Measurements from ENCODE around the gene INPP1.

INPP1 gene

DNA sequence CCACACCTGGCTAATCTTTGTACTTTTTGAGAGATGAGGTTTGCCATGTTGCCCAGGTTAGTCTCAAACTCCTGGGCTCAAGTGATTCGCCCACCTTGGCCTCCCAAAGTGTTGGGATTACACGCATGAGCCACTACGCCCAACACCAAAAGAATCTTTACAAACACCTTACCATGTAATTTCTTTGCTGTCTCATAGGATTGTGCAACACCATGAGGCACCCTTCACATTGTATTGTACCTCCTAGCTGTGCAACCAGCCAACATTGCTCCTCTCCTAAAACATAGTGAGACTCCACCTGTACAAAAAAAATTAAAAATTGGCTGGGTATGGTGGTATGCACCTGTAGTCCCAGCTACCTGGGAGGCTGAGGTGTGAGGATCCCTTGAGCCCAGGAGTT lies 61.7 kb downstream of the INPP1 start:
- TF ChIP-seq TAF1 (IDR thresholded peaks at IDR 0.05; ENCODE audit: borderline replicate concordance, low read depth, low read length) (no peak), POLR2AphosphoS5 (IDR thresholded peaks at IDR 0.05; ENCODE audit: low read depth, low read length) (no peak), POLR2A (IDR thresholded peaks at IDR 0.05; ENCODE audit: low read depth, low read length) (no peak)
- FAIRE-seq (no peak), DNase-seq (ENCODE audit: insufficient read length) (no peak)

DNA sequence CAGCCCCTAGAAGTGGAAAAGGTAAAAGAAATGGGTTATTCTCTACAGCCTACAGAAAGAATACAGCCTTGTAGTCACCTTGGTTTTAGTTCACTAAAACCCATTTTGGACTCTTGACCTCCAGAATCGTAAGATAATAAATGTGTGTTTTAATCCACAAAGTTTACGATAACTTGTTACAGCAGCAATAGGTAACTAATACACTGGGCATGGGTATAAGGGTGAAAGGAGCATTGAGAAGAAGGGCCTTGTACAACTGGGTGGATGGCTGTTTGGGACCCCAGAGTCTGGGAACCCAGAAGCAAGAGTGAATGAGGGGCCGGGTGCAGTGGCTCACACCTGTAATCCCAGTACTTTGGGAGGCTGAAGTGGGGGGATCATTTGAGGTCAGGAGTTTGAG lies 62.6 kb downstream of the INPP1 start:
- FAIRE-seq (no peak), DNase-seq (ENCODE audit: insufficient read length) (no peak)
- TF ChIP-seq TAF1 (IDR thresholded peaks at IDR 0.05; ENCODE audit: borderline replicate concordance, low read depth, low read length) (no peak), POLR2AphosphoS5 (IDR thresholded peaks at IDR 0.05; ENCODE audit: low read depth, low read length) (no peak), POLR2A (IDR thresholded peaks at IDR 0.05; ENCODE audit: low read depth, low read length) (no peak)

DNA sequence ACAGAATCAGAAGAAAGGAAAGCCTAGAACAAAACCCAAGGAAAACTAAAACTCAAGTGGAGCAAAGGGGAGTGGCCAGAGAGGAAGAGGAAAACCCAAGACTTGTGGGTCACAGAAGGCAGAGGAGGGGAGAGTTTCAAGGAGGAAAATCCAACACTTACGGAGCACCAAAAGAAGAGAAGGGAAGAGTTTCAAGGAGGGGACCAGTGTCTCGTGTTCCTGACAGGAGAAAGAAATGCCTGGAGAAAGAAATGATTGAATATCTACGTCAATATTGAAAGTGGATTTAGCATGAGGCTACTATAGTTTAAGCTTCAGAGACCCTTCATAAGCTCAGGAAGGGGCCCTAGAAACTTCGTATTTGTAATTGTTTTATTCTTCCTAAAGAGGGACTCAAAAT lies 63.4 kb downstream of the INPP1 start:
- DNase-seq (ENCODE audit: insufficient read length) (no peak), FAIRE-seq (no peak)
- no peak for TF ChIP-seq POLR2AphosphoS5 (IDR thresholded peaks at IDR 0.05; ENCODE audit: low read depth, low read length)
- TF ChIP-seq TAF1 (IDR thresholded peaks at IDR 0.05; ENCODE audit: borderline replicate concordance, low read depth, low read length): no peak
- TF ChIP-seq POLR2A (IDR thresholded peaks at IDR 0.05; ENCODE audit: low read depth, low read length): no peak

GRCh38 chr2:190407246-190407661 lies 63.9 kb downstream of the INPP1 start:
- no peak for DNase-seq (ENCODE audit: insufficient read length)
- no peak for TF ChIP-seq POLR2A (IDR thresholded peaks at IDR 0.05; ENCODE audit: low read depth, low read length)
- no peak for TF ChIP-seq TAF1 (IDR thresholded peaks at IDR 0.05; ENCODE audit: borderline replicate concordance, low read depth, low read length)
- TF ChIP-seq POLR2AphosphoS5 (IDR thresholded peaks at IDR 0.05; ENCODE audit: low read depth, low read length): no peak
- no peak for FAIRE-seq

GRCh38 chr2:190407662-190408537 lies 64.5 kb downstream of the INPP1 start, which contains the start of gene MFSD6:
MFSD6 (plus strand) TSS chr2:190408355; CDS start chr2:190436030, 27,675 bp downstream.
- FAIRE-seq (peak; percentile 85), DNase-seq (ENCODE audit: insufficient read length) (peak; percentile 57)
- TF ChIP-seq POLR2A (IDR thresholded peaks at IDR 0.05; ENCODE audit: low read depth, low read length) (peak; percentile 54; the same call in 1 of the 2 replicates), POLR2AphosphoS5 (IDR thresholded peaks at IDR 0.05; ENCODE audit: low read depth, low read length) (no peak; the same call in 1 of the 2 replicates)

DNA sequence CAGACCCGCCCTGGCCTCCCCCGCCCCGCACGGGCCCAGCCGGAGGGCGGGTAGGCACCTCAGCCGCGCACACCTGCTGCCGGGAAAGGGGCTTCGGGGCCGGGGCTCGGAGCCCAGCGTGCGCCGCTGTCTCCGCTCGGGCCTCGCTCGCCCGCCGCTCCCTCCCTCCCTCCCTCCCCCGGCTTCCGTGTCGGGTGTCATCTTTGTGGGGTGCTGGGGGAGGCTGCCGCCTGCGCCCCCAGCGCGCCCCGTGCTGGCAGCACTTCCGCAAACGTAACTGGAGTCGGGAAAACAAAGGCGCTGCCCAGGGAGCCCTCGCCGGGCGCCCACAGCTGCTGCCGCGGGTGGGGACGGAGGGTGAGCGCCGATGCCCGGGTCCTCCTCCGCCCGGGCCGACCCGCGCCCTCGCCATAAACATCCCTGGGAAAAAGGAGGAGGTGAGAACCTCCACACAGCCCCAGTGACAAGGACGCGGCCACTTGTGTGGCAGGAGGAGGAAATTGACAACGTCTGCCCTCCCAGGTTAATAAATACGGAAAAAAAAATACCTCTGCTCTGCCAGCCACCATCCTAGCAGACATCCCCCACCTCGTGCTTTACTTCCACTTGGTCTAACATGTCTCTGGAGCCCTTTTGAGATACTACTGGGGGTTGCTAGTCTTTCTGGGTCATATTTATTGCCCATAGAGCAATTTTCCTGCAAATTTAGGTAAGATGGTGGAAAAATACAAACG lies 65.3 kb downstream of the INPP1 start:
- TF ChIP-seq TAF1 (IDR thresholded peaks at IDR 0.05; ENCODE audit: borderline replicate concordance, low read depth, low read length) (0 out of 2 replicates have a peak, but pooled peaks have one; percentile 6), POLR2AphosphoS5 (IDR thresholded peaks at IDR 0.05; ENCODE audit: low read depth, low read length) (no peak), POLR2A (IDR thresholded peaks at IDR 0.05; ENCODE audit: low read depth, low read length) (peak; percentile 19; the same call in 1 of the 2 replicates)
- FAIRE-seq: peak; percentile 81

DNA sequence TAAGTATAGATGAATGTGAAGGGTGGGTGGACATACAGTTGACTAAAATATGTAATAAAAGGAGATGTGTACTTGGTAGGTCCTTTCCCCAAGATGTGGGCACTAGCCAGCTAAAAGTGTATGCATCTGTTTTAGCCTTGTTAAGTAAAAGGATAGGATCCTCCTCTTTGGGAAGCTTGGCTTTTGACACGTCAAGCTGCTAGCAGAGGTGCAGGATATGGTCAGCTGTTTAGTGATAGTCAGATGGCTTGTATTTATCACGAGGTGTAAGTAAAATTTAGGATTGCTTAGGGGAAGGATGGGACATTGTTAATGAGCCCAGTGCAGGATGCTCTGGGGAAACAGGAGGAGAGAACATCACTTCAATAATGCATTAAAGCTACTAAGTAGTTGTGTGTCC lies 66.2 kb downstream of the INPP1 start:
- peak; percentile 48 for FAIRE-seq
- no peak for TF ChIP-seq POLR2AphosphoS5 (IDR thresholded peaks at IDR 0.05; ENCODE audit: low read depth, low read length)
- TF ChIP-seq POLR2A (IDR thresholded peaks at IDR 0.05; ENCODE audit: low read depth, low read length): no peak
- TF ChIP-seq TAF1 (IDR thresholded peaks at IDR 0.05; ENCODE audit: borderline replicate concordance, low read depth, low read length): no peak
- no peak for DNase-seq (ENCODE audit: insufficient read length)

More for the DNA sequence above, 65.3 kb downstream of the INPP1 start:
- peak; percentile 61 for DNase-seq (ENCODE audit: insufficient read length)

DNA sequence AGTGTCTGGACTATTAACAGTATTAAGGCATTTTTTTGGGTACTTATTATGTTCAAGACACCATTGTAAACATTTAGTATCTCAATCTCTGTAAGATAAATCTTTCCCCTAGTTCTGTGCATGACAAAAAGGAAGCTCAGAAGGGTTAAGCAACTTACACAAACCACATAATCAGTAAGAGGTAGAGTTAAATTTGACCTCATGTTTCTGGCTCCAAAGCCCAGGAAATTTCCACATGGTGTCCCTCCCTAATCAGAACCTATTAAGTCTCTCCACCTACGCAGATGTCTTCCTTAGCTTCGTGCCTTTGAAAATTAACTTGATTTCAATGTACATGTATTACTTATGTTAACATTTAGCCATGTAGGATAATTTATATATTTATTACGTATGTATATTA lies 66.8 kb downstream of the INPP1 start:
- TF ChIP-seq POLR2AphosphoS5 (IDR thresholded peaks at IDR 0.05; ENCODE audit: low read depth, low read length): no peak

GRCh38 chr2:190412966-190413365 lies 69.6 kb downstream of the INPP1 start:
- DNase-seq (ENCODE audit: insufficient read length) (no peak), FAIRE-seq (peak; percentile 46)
- TF ChIP-seq POLR2AphosphoS5 (IDR thresholded peaks at IDR 0.05; ENCODE audit: low read depth, low read length) (no peak), TAF1 (IDR thresholded peaks at IDR 0.05; ENCODE audit: borderline replicate concordance, low read depth, low read length) (no peak), POLR2A (IDR thresholded peaks at IDR 0.05; ENCODE audit: low read depth, low read length) (no peak)

More for the DNA sequence above, 66.8 kb downstream of the INPP1 start:
- FAIRE-seq (no peak), DNase-seq (ENCODE audit: insufficient read length) (no peak)

- peak; percentile 57 for FAIRE-seq
- no peak for TF ChIP-seq POLR2A (IDR thresholded peaks at IDR 0.05; ENCODE audit: low read depth, low read length)
- TF ChIP-seq TAF1 (IDR thresholded peaks at IDR 0.05; ENCODE audit: borderline replicate concordance, low read depth, low read length): no peak
- no peak for TF ChIP-seq POLR2AphosphoS5 (IDR thresholded peaks at IDR 0.05; ENCODE audit: low read depth, low read length)
- DNase-seq (ENCODE audit: insufficient read length): no peak
These were observed 70.0 kb downstream of the INPP1 start for GRCh38 chr2:190413421-190413820.

DNA sequence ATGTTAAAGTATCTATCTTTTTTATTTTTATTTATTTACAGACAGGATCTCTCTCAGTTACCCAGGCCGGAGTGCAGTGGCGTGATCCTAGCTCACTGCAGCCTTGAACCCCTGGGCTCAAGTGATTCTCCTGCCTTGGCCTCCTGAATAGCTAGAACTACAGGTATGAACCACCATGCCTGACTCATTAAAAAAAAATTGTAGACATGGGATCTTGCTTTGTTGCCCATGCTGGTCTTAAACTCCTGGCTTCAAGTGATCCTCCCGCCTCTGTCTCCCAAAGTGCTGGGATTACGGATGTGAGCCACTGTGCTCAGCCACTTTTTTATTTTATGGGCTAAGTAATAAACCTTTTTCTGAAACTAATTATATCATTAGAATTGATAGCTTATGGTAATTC lies 71.9 kb downstream of the INPP1 start:
- DNase-seq (ENCODE audit: insufficient read length): no peak
- TF ChIP-seq POLR2AphosphoS5 (IDR thresholded peaks at IDR 0.05; ENCODE audit: low read depth, low read length) (no peak), TAF1 (IDR thresholded peaks at IDR 0.05; ENCODE audit: borderline replicate concordance, low read depth, low read length) (no peak), POLR2A (IDR thresholded peaks at IDR 0.05; ENCODE audit: low read depth, low read length) (no peak)
- FAIRE-seq: no peak
